GM21526 (cell line): ENCODE measurements around the gene BRK1.
"Not testable (repeated sequence)": the region's sequence is repeated elsewhere in the genome, so short reads cannot be mapped to it uniquely, and the experiment has no call there.

ENCODE experiments used
- ATAC-seq: cut with Tn5 transposase; IDR thresholded peaks from one replicate; pipeline ENCODE4 v1.9.1; 2021; ENCODE audit warnings: moderate library complexity; ENCODE audit not compliant: unreplicated experiment, low FRiP score

The BRK1 gene

GRCh38 chr3:10115326-10116137 lies at the start of gene BRK1:
Gene BRK1, plus strand, starts transcription at chr3:10115675. Its CDS starts 27 bp downstream, at chr3:10115702.
- ATAC-seq, result peak; percentile 91

GRCh38 chr3:10070077-10070476 lies 45.4 kb upstream of the BRK1 start:
- ATAC-seq, result not testable (repeated sequence)

GRCh38 chr3:10074666-10075065 lies 40.8 kb upstream of the BRK1 start:
- ATAC-seq, result no peak

- no peak for ATAC-seq
Measured at GRCh38 chr3:10081871-10082270, 33.6 kb upstream of the BRK1 start.

DNA sequence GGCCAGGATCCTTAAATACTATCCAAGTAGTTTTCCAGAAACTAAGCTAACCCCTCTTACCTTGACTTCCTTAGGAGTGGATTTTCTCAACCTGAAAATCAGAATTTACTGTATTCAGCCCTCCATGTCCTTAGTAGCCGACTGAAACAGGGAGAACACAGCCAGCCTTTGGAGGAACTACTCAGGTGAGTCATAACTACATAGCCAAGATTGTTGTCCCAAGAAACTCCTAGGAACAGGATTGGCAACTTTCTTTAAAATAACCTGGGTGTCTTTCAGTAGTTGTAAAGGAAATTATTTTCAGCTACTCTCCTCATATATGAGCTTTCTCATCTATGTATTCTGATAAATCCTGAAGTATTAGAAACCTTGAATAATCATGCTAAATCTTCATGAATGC lies 29.7 kb upstream of the BRK1 start:
- ATAC-seq, result no peak

DNA sequence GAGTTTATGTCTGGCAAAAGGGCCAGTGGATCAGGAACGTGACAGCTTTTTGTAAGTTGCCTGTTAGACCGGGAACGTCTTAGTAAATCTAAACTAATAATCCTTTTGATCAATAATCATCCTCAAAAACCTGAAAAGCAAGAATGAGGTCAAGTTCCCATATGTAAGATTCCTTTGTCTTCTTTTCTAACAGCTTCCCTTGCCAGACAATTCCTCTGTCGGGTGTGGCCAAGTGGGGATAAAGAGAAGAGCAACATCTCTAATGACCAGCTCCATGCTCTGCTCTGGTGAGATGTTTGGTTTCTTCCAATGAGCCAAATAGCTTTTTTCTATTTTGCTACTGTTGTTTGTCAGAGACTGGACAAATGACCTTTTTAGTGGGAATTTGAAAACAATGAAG lies 27.2 kb upstream of the BRK1 start:
- no peak for ATAC-seq

- no peak for ATAC-seq
Measured at GRCh38 chr3:10090179-10090578, 25.3 kb upstream of the BRK1 start.

DNA sequence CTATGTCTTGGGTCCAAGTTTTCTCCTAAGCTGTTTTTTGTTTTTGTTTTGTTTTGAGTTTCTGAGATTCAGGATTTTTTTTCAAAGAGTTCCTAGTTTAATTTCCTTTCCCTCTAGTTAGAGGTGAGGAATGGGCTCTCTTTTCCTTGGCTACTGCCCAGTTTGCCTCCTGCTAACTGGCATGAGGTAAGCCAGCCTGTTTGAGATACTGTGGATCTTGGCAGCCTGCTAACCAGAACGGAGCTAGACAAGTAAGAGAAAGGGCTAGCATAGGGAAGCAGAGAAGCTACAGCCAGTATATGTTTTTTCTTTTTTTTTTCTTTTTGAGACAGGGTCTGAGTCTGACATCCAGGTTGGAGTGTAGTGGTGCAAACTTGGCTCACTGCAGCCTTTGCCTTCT lies 24.7 kb upstream of the BRK1 start:
- not testable (repeated sequence) for ATAC-seq

GRCh38 chr3:10091387-10091786 lies 24.1 kb upstream of the BRK1 start:
- not testable (repeated sequence) for ATAC-seq

- ATAC-seq, result no peak
Measured at GRCh38 chr3:10093678-10094077, 21.8 kb upstream of the BRK1 start.

DNA sequence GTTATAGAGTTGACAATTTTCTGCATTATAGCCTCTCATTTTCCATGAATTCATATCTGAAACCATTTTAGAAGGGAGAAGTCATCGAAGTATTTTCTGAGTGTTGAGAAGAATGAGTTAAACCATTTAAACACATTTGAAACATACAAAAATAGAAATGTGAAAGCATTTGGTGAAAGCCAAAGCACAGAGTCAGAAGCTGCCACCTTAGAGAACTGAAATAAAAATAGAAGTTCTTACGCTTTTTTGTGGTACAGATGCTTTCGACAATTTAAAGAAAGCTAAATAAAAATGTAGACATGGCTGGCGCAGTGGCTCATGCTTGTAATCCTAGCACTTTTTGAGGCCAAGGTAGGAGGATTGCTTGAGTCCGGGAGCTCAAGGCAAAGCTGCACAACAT lies 16.4 kb upstream of the BRK1 start:
- ATAC-seq, result no peak

DNA sequence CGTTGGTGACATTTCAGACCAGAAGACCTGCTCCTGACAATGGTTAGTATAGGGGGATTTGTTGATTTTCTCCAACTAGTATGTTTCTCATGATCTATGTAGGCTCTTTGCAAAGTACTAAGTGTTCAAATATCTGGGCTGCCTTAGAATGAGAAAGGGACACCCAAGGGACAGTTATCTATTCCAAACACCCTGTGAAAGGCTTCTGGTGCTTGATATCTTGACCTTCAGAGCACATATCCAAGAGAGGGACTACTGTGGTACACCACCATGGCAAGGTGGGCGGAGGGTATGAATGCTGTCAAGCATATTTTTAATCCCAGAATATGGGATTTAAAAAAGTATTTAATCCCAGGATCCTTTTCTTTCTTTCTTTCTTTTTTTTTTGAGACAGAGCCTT lies 8.6 kb upstream of the BRK1 start:
- no peak for ATAC-seq

DNA sequence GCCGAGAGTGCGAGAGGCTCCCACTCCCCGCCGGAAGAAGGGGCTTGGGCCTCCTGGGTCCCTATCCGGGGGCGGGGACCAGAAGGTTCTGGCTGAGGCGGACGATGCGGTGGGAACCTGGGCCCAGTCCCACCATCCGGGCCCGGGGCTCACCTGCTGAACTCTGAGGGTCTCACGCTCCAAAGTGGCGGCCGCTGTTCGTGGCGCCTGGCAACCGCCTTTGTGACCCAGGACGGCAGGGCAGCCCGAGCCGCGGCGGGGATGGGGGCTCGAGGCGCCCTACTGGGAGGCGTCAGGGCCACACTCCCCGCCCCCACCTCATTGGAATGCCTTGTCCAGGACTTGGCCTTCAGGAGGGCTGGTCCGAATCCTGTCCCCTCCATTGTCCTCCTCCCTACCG lies 7.4 kb upstream of the BRK1 start, which contains the start of gene FANCD2OS:
Gene FANCD2OS (minus strand): TSS at position 165 of the 400 bp plus-strand sequence. CDS start 3,481 bp downstream, outside the sequence.
- ATAC-seq, result no peak

- ATAC-seq, result peak; percentile 3
Measured at GRCh38 chr3:10116138-10116460, 624 bp downstream of the BRK1 start.

DNA sequence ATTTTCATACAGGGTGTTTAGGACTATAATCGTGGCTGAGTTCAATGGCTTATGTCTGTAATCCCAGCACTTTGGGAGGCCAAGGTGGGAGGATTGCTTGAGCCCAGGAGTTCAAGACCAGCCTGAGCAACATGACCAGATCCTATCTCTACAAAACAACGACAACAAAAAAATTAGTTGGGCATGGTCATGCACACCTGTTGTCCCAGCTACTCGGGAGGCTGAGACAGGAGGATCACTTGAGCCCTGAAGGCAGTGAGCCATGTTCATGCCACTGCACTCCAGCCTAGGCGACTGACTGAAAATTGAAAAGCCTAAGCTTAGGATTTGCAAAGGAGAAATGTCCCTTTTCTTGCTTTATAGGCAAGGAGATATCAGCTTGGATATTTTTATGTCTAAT lies 1.5 kb downstream of the BRK1 start:
- ATAC-seq, result no peak

DNA sequence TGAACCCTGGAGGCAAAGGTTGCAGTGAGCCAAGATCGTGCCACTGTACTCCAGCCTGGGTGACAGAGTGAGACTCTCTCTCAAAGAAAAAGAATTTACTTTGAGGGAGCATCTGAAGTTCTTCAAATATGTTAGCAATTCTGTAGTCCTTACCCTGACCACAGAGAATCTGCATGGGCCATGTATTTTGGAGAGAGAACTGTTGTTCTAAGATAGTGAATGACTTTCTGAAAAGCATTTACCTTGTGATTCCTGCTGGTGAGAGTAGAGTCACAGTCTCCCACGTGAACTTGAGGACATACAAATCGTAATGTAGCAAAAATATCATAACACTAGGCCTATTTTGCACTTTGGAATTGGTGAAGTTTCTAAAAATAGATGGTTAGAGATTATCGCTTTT lies 3.9 kb downstream of the BRK1 start:
- no peak for ATAC-seq

- ATAC-seq, result no peak
Measured at GRCh38 chr3:10121064-10121463, 5.6 kb downstream of the BRK1 start.

GRCh38 chr3:10122724-10123123 lies 7.2 kb downstream of the BRK1 start:
- ATAC-seq, result no peak

DNA sequence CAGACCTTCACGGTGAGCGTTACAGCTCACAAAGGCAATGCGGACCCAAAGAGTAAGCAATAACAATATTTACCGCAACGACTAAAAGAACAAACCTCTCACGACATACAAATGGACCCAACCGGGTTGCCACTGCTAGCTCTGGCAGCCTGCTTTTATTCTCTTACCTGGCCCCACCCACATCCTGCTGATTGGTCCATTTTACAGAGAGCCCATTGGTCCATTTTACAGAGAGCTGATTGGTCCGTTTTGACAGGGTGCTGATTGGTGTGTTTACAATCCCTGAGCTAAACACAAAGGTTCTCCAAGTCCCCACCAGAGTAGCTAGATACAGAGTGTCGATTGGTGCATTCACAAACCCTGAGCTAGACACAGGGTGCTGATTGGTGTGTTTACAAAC lies 20.4 kb downstream of the BRK1 start:
- ATAC-seq, result not testable (repeated sequence)

GRCh38 chr3:10136426-10137005 lies 21.0 kb downstream of the BRK1 start:
- ATAC-seq, result no peak

DNA sequence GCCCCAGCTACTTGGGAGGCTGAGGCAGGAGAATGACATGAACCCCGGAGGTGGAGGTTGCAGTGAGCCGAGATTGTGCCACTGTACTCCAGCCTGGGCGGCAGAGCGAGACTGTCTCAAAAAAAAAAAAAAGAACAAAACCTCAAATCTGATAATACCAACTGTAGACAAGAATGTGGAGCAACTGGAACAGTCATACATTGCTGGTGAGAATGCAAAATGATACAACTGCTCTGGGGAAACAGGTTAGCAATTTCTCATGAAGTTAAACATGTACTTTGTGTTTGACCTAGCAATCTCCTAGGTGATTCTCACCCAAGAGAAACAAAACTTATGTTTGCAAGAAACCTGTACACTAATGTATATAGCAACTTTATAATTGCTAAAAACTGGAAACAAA lies 21.7 kb downstream of the BRK1 start:
- no peak for ATAC-seq

DNA sequence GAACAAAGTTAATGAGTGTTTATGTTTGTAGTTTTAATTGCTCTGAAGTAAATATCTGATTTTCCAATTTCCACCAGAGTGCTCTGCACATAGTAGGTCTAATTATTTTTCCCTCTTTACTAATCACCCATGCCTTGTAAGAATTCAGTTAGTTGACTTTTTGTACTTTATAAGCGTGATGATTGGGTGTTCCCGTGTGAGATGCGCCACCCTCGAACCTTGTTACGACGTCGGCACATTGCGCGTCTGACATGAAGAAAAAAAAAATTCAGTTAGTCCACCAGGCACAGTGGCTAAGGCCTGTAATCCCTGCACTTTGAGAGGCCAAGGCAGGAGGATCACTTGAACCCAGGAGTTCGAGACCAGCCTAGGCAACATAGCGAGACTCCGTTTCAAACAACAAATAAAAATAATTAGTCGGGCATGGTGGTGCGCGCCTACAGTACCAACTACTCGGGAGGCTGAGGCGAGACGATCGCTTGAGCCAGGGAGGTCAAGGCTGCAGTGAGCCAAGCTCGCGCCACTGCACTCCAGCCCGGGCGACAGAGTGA lies 25.6 kb downstream of the BRK1 start:
- ATAC-seq, result no peak
